Measurements from ENCODE around the gene PRR29. TPM values are rescaled to one million over a fixed set of nuclear protein-coding genes. Genes with fewer than 3 reads are reported as not detected.

PRR29 gene
- 0.31 and 0.76 TPM in 2 replicates for total RNA-seq (2014; rRNA removed; shearing (Covaris generic))

GRCh38 chr17:63998050-63998720 lies at the start of gene PRR29:
Gene PRR29, plus strand, starts transcription at chr17:63998351. Its CDS starts 14 bp downstream, at chr17:63998365.
- DNase-seq (ENCODE audit: low spot score): peak; percentile 18

- DNase-seq (ENCODE audit: low spot score): no peak
Measured at GRCh38 chr17:63948521-63948920, 49.6 kb upstream of the PRR29 start.

GRCh38 chr17:63949576-63950250 lies 48.4 kb upstream of the PRR29 start:
- no peak for DNase-seq (ENCODE audit: low spot score)

GRCh38 chr17:63950940-63951907 lies 46.9 kb upstream of the PRR29 start:
- DNase-seq (ENCODE audit: low spot score): no peak

- no peak for DNase-seq (ENCODE audit: low spot score)
Measured at GRCh38 chr17:63954402-63955063, 43.6 kb upstream of the PRR29 start.

GRCh38 chr17:63955232-63955631 lies 42.9 kb upstream of the PRR29 start:
- no peak for DNase-seq (ENCODE audit: low spot score)

GRCh38 chr17:63955791-63956190 lies 42.4 kb upstream of the PRR29 start:
- no peak for DNase-seq (ENCODE audit: low spot score)

GRCh38 chr17:63956296-63956920 lies 41.7 kb upstream of the PRR29 start:
- DNase-seq (ENCODE audit: low spot score): peak; percentile 56

- no peak for DNase-seq (ENCODE audit: low spot score)
Measured at GRCh38 chr17:63960006-63960405, 38.1 kb upstream of the PRR29 start.

- no peak for DNase-seq (ENCODE audit: low spot score)
Measured at GRCh38 chr17:63960430-63960829, 37.7 kb upstream of the PRR29 start.

GRCh38 chr17:63961355-63962212 lies 36.6 kb upstream of the PRR29 start:
- DNase-seq (ENCODE audit: low spot score): peak; percentile 39

- DNase-seq (ENCODE audit: low spot score): no peak
Measured at GRCh38 chr17:63962298-63962744, 35.8 kb upstream of the PRR29 start.

- no peak for DNase-seq (ENCODE audit: low spot score)
Measured at GRCh38 chr17:63963123-63963522, 35.0 kb upstream of the PRR29 start.

- DNase-seq (ENCODE audit: low spot score): no peak
Measured at GRCh38 chr17:63966646-63967264, 31.4 kb upstream of the PRR29 start.

GRCh38 chr17:63967953-63968352 lies 30.2 kb upstream of the PRR29 start:
- no peak for DNase-seq (ENCODE audit: low spot score)

GRCh38 chr17:63969278-63969677 lies 28.9 kb upstream of the PRR29 start:
- DNase-seq (ENCODE audit: low spot score): no peak

GRCh38 chr17:63972796-63973195 lies 25.4 kb upstream of the PRR29 start, which contains the start of gene SCN4A:
Gene SCN4A, minus strand, starts transcription at chr17:63972918. Its CDS starts 77 bp downstream, at chr17:63972841.
- no peak for DNase-seq (ENCODE audit: low spot score)

GRCh38 chr17:63973247-63973646 lies 24.9 kb upstream of the PRR29 start:
- no peak for DNase-seq (ENCODE audit: low spot score)

- DNase-seq (ENCODE audit: low spot score): peak; percentile 69
Measured at GRCh38 chr17:63973930-63974593, 24.1 kb upstream of the PRR29 start.
